ENCODE results near the gene CDH22. TPM values are rescaled to one million over a fixed set of nuclear protein-coding genes. Genes with fewer than 3 reads are reported as not detected.

CDH22 gene
- total RNA-seq = not detected

GRCh38 chr20:46308258-46309157 lies at the start of gene CDH22:
Gene CDH22, minus strand, starts transcription at chr20:46308498. Its CDS starts 57,204 bp downstream, at chr20:46251294.
- H3K4me3 Mint-ChIP-seq = peak within 1 kb of the TSS; percentile 17
- H3K36me3 Mint-ChIP-seq = no peaks in the 10 kb centered on the region
- H3K27ac Mint-ChIP-seq = no peak within 1 kb of the TSS
- DNase-seq (peak; percentile 46), ATAC-seq (peak; percentile 46)
- peaks cover 71% of the 10 kb centered on the region for H3K27me3 Mint-ChIP-seq
- H3K4me1 Mint-ChIP-seq = peaks cover 5% of the 10 kb centered on the region
- H3K9me3 Mint-ChIP-seq (ENCODE audit: low read depth) = no peaks in the 10 kb centered on the region
- CTCF ChIA-PET = interaction anchor here (0.6 to 1.6 kb wide), 3 partner anchors 41 to 100 kb away, joined by 3 to 5 read pairs (median 3); no protein-coding TSS in a partner anchor

- peak overlapping the region; percentile 41 for H3K27ac Mint-ChIP-seq
- CTCF ChIA-PET = interaction anchor here (2.5 kb wide), 1 partner anchor 8 kb away, joined by 12 read pairs; no protein-coding TSS in a partner anchor
- ATAC-seq (no peak), DNase-seq (no peak)
- H3K9me3 Mint-ChIP-seq (ENCODE audit: low read depth) = no peaks in the 10 kb centered on the region
- H3K27me3 Mint-ChIP-seq = no peaks in the 10 kb centered on the region
- peaks cover 26% of the 10 kb centered on the region for H3K4me1 Mint-ChIP-seq
- H3K4me3 Mint-ChIP-seq = no peak overlapping the region
- peaks cover 9% of the 10 kb centered on the region for H3K36me3 Mint-ChIP-seq
Measured at GRCh38 chr20:46357030-46357514, 48.8 kb upstream of the CDH22 start.

- H3K9me3 Mint-ChIP-seq (ENCODE audit: low read depth) = no peaks in the 10 kb centered on the region
- H3K36me3 Mint-ChIP-seq = peaks cover 6% of the 10 kb centered on the region
- CTCF ChIA-PET = no interaction called here
- H3K27me3 Mint-ChIP-seq = no peaks in the 10 kb centered on the region
- H3K27ac Mint-ChIP-seq = no peak overlapping the region
- peaks cover 19% of the 10 kb centered on the region for H3K4me1 Mint-ChIP-seq
- ATAC-seq (no peak), DNase-seq (no peak)
- no peak overlapping the region for H3K4me3 Mint-ChIP-seq
Measured at GRCh38 chr20:46356195-46357029, 48.1 kb upstream of the CDH22 start.

GRCh38 chr20:46355778-46356177 lies 47.5 kb upstream of the CDH22 start:
- Mint-ChIP-seq H3K27ac (peak overlapping the region; percentile 46), H3K9me3 (ENCODE audit: low read depth) (no peaks in the 10 kb centered on the region), H3K4me1 (peaks cover 17% of the 10 kb centered on the region), H3K4me3 (no peak overlapping the region), H3K27me3 (no peaks in the 10 kb centered on the region), H3K36me3 (peaks cover 3% of the 10 kb centered on the region)
- CTCF ChIA-PET = interaction anchor here (0.8 to 1.3 kb wide), 2 partner anchors 181 to 369 kb away, joined by 3 read pairs; no protein-coding TSS in a partner anchor
- no peak for DNase-seq
- no peak for ATAC-seq

- H3K27ac Mint-ChIP-seq = no peak overlapping the region
- peaks cover 21% of the 10 kb centered on the region for H3K4me1 Mint-ChIP-seq
- H3K36me3 Mint-ChIP-seq = peaks cover 3% of the 10 kb centered on the region
- CTCF ChIA-PET = interaction anchor here (0.8 to 1.3 kb wide), 2 partner anchors 181 to 368 kb away, joined by 3 read pairs; no protein-coding TSS in a partner anchor
- no peak for DNase-seq
- no peaks in the 10 kb centered on the region for H3K9me3 Mint-ChIP-seq (ENCODE audit: low read depth)
- H3K27me3 Mint-ChIP-seq = no peaks in the 10 kb centered on the region
- no peak for ATAC-seq
- H3K4me3 Mint-ChIP-seq = no peak overlapping the region
Measured at GRCh38 chr20:46354920-46355654, 46.8 kb upstream of the CDH22 start.

GRCh38 chr20:46354207-46354555 lies 45.9 kb upstream of the CDH22 start:
- CTCF ChIA-PET = no interaction called here
- no peak overlapping the region for H3K4me3 Mint-ChIP-seq
- H3K36me3 Mint-ChIP-seq = peaks cover 3% of the 10 kb centered on the region
- H3K27me3 Mint-ChIP-seq = no peaks in the 10 kb centered on the region
- H3K9me3 Mint-ChIP-seq (ENCODE audit: low read depth) = no peaks in the 10 kb centered on the region
- ATAC-seq (no peak), DNase-seq (no peak)
- H3K4me1 Mint-ChIP-seq = peaks cover 18% of the 10 kb centered on the region
- H3K27ac Mint-ChIP-seq = no peak overlapping the region

- CTCF ChIA-PET = no interaction called here
- Mint-ChIP-seq H3K27me3 (no peaks in the 10 kb centered on the region), H3K27ac (no peak overlapping the region), H3K9me3 (ENCODE audit: low read depth) (no peaks in the 10 kb centered on the region), H3K4me3 (no peak overlapping the region), H3K4me1 (peaks cover 14% of the 10 kb centered on the region), H3K36me3 (peaks cover 3% of the 10 kb centered on the region)
- ATAC-seq (no peak), DNase-seq (no peak)
Measured at GRCh38 chr20:46353500-46354206, 45.4 kb upstream of the CDH22 start.

GRCh38 chr20:46352370-46352938 lies 44.2 kb upstream of the CDH22 start:
- no peak overlapping the region for H3K4me3 Mint-ChIP-seq
- ATAC-seq (no peak), DNase-seq (no peak)
- CTCF ChIA-PET = no interaction called here
- H3K27ac Mint-ChIP-seq = no peak overlapping the region
- peaks cover 14% of the 10 kb centered on the region for H3K4me1 Mint-ChIP-seq
- H3K36me3 Mint-ChIP-seq = peaks cover 3% of the 10 kb centered on the region
- no peaks in the 10 kb centered on the region for H3K9me3 Mint-ChIP-seq (ENCODE audit: low read depth)
- no peaks in the 10 kb centered on the region for H3K27me3 Mint-ChIP-seq

- Mint-ChIP-seq H3K9me3 (ENCODE audit: low read depth) (no peaks in the 10 kb centered on the region), H3K36me3 (peaks cover 3% of the 10 kb centered on the region), H3K4me1 (peaks cover 14% of the 10 kb centered on the region), H3K4me3 (no peak overlapping the region), H3K27me3 (no peaks in the 10 kb centered on the region), H3K27ac (peak overlapping the region; percentile 52)
- ATAC-seq = no peak
- no peak for DNase-seq
- CTCF ChIA-PET = interaction anchor here (1.0 kb wide), 1 partner anchor 45 kb away, joined by 3 read pairs; no protein-coding TSS in a partner anchor
Measured at GRCh38 chr20:46351357-46352058, 43.2 kb upstream of the CDH22 start.

GRCh38 chr20:46350986-46351267 lies 42.6 kb upstream of the CDH22 start:
- CTCF ChIA-PET = interaction anchor here (1.0 kb wide), 1 partner anchor 44 kb away, joined by 3 read pairs; no protein-coding TSS in a partner anchor
- ATAC-seq (no peak), DNase-seq (no peak)
- Mint-ChIP-seq H3K4me3 (no peak overlapping the region), H3K27me3 (no peaks in the 10 kb centered on the region), H3K27ac (peak overlapping the region; percentile 57), H3K9me3 (ENCODE audit: low read depth) (no peaks in the 10 kb centered on the region), H3K36me3 (peaks cover 3% of the 10 kb centered on the region), H3K4me1 (peaks cover 14% of the 10 kb centered on the region)

- CTCF ChIA-PET = interaction anchor here (0.7 to 2.4 kb wide), 8 partner anchors 8 to 333 kb away, joined by 3 to 12 read pairs (median 5); partner anchors contain the start of genes CD40 and ELMO2
- Mint-ChIP-seq H3K4me1 (peaks cover 14% of the 10 kb centered on the region), H3K36me3 (peaks cover 3% of the 10 kb centered on the region), H3K9me3 (ENCODE audit: low read depth) (no peaks in the 10 kb centered on the region), H3K27ac (peak overlapping the region; percentile 57), H3K4me3 (no peak overlapping the region), H3K27me3 (no peaks in the 10 kb centered on the region)
- DNase-seq (no peak), ATAC-seq (peak; percentile 35)
Measured at GRCh38 chr20:46350201-46350985, 42.1 kb upstream of the CDH22 start.

Data from activated CD8-positive, alpha-beta memory T cell treated with anti-CD3 and anti-CD28 coated beads, Interleukin-2, amount 10 ng/mL, durations not matched to agents 7 days and 5 days (primary cell).